Uterus (tissue), 4 donors: Measurements from ENCODE around the gene NRSN2. TPM values are rescaled to one million over a fixed set of nuclear protein-coding genes. Genes with fewer than 3 reads are reported as not detected.

Experiments
- DNase-seq, 2 donors: peaks; one replicate each; pipeline ENCODE4 v3.0.0-alpha.2; 2019 to 2020
- H3K27ac ChIP-seq, 2 donors: fragments of 200-600 bp; sonication (generic); 1 replicate in 1 of 2; 2 replicates in 1 of 2; pipeline ENCODE4 v1.5.1; 2016 to 2018
- H3K27me3 ChIP-seq, 2 donors: fragments of 200-600 bp; sonication (generic); one replicate each; pipeline ENCODE4 v1.5.1; 2018 to 2019; ENCODE audit warnings: control low read depth in 1 of 2
- H3K36me3 ChIP-seq, 2 donors: fragments of 200-600 bp; sonication (generic); one replicate each; pipeline ENCODE4 v1.5.1; 2019; ENCODE audit warnings: control low read depth in 1 of 2
- H3K4me1 ChIP-seq, 2 donors: fragments of 200-600 bp; sonication (generic); one replicate each; pipeline ENCODE4 v1.5.1; 2018 to 2019; ENCODE audit warnings: control low read depth in 1 of 2
- H3K4me3 ChIP-seq, 2 donors: fragments of 200-600 bp; sonication (generic); 1 replicate in 1 of 2; 2 replicates in 1 of 2; pipeline ENCODE4 v1.5.1; 2018 to 2019; ENCODE audit warnings: mild to moderate bottlenecking in 1 of 2
- H3K9me3 ChIP-seq, 2 donors: fragments of 200-600 bp; sonication (generic); one replicate each; pipeline ENCODE4 v1.5.1; 2019; ENCODE audit warnings: control low read depth in 1 of 2
- POLR2A ChIP-seq, 2 donors: fragments of 450-650 bp; IDR thresholded peaks; one replicate each; pipeline ENCODE4 v1.6.1; 2016; ENCODE audit warnings: antibody characterized with exemption in 2 of 2, mild to moderate bottlenecking in 1 of 2, moderate library complexity in 1 of 2
- intact Hi-C: fragments of 100-400 bp; cut with DNase I; formaldehyde crosslinking; loops from one replicate; pipeline ENCODE4 v1.15.1; 2023; ENCODE audit warnings: low total_unique reads
- total RNA-seq, 4 donors: library from RNA; depleted of rRNA in 3 of 4; stranded (reverse); fragments of >200 nt in 3 of 4; gene quantifications; one replicate each; pipeline versions ENCODE4 v1.1.0 to v1.2.4, GENCODE V29; 2014 to 2023
- TF ChIP-seq, protein P1 (sequence below), 4 experiments: fragments of 200-600 bp in 2 of 4; fragments of 450-650 bp in 2 of 4; sonication (generic) in 2 of 4; IDR thresholded peaks; one replicate each; pipeline ENCODE4 v1.5.1; 2016 to 2019; ENCODE audit warnings: antibody characterized with exemption in 4 of 4, mild to moderate bottlenecking in 2 of 4, moderate library complexity in 1 of 4
- donor health status: DM: yes; HTN: yes; CAD: no.

NRSN2 gene
- total RNA-seq, 4 donors from 2014 or later, result 10.2 to 65.6 (median 28.7) TPM

DNA sequence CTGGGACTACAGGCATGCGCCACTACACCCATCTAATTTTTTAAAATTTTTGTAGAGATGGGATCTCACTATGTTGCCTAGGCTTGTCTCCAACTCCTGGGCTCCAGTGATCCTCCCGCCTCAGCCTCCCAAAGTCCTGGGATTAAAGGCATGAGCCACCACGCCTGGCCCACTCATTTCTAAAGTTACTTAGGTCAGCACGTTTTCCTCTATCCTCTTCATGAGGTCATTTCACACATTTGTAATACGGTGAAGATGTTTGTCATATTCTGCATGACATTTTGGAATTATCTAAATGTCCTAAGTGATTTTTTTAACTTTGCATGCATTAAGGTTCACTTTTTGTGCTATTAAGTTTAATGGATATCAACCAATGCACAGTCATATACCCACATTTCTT is 33.5 kb upstream of the NRSN2 start:
- DNase-seq, result no peak
- Histone ChIP-seq H3K4me1 (no peaks in the 10 kb centered on the region), H3K4me3 (no peak overlapping the region), H3K27ac (no peak overlapping the region), H3K9me3 (no peaks in the 10 kb centered on the region), H3K27me3 (no peaks in the 10 kb centered on the region), H3K36me3 (no peaks in the 10 kb centered on the region)
- TF ChIP-seq POLR2A (IDR thresholded peaks at IDR 0.05), result no peak
- TF ChIP-seq, protein P1, sequence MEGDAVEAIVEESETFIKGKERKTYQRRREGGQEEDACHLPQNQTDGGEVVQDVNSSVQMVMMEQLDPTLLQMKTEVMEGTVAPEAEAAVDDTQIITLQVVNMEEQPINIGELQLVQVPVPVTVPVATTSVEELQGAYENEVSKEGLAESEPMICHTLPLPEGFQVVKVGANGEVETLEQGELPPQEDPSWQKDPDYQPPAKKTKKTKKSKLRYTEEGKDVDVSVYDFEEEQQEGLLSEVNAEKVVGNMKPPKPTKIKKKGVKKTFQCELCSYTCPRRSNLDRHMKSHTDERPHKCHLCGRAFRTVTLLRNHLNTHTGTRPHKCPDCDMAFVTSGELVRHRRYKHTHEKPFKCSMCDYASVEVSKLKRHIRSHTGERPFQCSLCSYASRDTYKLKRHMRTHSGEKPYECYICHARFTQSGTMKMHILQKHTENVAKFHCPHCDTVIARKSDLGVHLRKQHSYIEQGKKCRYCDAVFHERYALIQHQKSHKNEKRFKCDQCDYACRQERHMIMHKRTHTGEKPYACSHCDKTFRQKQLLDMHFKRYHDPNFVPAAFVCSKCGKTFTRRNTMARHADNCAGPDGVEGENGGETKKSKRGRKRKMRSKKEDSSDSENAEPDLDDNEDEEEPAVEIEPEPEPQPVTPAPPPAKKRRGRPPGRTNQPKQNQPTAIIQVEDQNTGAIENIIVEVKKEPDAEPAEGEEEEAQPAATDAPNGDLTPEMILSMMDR (IDR thresholded peaks at IDR 0.05), result no peak
- intact Hi-C loops, result no loop called here

DNA sequence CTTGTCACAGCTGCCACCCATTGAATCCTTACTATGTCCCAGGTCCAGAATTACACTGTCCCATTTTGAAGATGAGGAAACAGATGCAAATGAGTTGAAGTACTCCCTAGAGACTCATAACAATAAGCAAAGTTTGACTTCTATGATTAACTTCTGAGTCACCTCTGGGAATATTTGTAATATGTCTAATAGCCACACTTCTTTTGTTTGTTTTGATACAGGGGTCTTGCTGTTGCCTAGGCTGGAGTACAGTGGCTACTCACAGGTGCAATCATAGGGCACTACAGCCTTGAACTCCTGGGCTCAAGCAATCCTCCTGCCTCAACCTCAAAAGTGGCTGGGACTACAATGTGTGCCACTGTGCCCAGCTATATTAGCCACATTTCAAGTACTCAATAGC is 33.0 kb upstream of the NRSN2 start:
- no peak for DNase-seq
- no peak for TF ChIP-seq POLR2A (IDR thresholded peaks at IDR 0.05)
- TF ChIP-seq, protein P1 (IDR thresholded peaks at IDR 0.05), result no peak
- Histone ChIP-seq H3K36me3 (no peaks in the 10 kb centered on the region), H3K27me3 (no peaks in the 10 kb centered on the region), H3K4me3 (no peak overlapping the region), H3K4me1 (no peaks in the 10 kb centered on the region), H3K27ac (no peak overlapping the region), H3K9me3 (no peaks in the 10 kb centered on the region)
- intact Hi-C loops, result no loop called here

DNA sequence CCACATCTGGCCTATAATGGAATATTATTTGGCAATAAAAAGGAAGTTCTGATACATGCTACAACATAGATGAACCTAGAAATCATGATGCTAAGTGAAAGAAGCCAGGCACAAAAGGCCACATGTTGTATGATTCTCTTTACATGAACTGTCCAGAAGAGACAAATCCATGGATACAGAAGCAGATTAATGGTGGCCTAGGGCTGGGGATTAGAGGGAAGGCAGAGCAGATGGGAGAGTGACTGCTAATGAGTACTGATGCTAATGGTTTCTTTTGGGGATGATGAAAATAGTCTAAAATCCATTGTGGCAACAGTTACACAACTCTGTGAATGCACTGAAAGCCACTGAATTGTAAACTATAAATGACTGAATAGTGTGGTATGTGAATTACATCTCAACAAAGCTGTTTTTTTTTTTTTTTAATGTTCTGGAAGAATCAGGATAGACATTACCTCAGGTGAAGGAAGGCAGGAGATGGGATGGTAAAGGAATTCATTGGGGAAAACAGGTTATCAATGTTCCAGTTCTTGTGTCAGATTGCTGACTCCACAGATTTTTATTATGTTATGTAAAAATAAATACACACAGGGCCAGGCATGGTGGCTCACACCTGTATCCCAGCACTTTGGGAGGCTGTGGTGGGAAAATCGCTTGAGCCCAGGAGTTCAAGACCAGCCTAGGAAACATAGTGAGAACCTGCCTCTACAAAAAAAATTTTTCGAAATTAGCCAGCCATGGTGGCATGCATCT is 30.4 kb upstream of the NRSN2 start:
- DNase-seq, result no peak
- intact Hi-C loops, result no loop called here
- Histone ChIP-seq H3K4me1 (no peaks in the 10 kb centered on the region), H3K4me3 (no peak overlapping the region), H3K27ac (no peak overlapping the region), H3K27me3 (no peaks in the 10 kb centered on the region), H3K9me3 (no peaks in the 10 kb centered on the region), H3K36me3 (no peaks in the 10 kb centered on the region)
- TF ChIP-seq, protein P1 (IDR thresholded peaks at IDR 0.05), result no peak
- TF ChIP-seq POLR2A (IDR thresholded peaks at IDR 0.05), result no peak

DNA sequence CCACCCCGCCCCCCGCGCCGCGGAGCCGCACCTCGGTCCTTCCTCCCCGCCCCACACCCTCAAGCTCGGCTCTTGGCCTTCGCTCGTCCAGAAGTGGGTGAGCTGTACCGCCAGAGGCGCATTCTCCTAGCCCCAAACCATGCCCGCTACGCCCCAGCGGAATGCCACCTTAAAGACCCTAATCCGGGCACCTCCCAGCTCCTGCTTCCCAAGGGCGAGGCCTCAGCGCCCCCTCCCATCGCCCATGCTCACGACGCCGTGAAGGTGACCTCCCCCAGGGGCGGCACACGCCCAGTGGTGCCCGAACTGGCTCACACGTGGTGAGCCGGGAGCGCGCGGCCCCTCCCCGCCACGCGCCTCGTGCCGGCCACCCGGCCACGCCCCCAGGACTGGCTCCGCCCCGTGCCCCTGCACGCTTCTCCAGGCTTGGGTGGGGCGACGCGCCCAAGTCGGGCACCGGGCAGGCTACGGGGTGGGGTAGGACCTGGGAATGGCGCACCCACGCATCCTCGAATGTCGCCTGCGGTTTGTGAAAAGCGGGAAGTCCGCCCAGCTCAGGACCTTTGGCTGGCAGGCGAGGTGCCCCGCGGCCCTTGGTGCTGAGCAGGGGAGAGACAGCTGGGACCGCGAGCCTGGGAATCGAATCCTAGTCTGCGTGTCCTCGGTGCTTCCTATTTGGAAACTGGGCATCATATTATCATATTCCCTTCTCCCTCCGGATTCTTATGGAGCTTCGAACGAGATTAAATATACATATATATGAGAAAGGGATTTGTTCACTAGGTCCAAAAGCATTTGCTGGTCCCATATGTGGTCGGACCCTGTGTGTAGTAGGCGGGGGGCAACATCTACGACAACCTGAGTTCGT is 22.5 kb upstream of the NRSN2 start:
- peak; percentile 87 to 89 for DNase-seq
- Histone ChIP-seq H3K9me3 (no peaks in the 10 kb centered on the region), H3K4me3 (peak overlapping the region; percentile 42 to 85), H3K27ac (peak overlapping the region; percentile 96 to 98), H3K36me3 (no peaks in the 10 kb centered on the region), H3K27me3 (no peaks in the 10 kb centered on the region), H3K4me1 (no peaks in the 10 kb centered on the region)
- intact Hi-C loops, result no loop called here
- TF ChIP-seq, protein P1 (IDR thresholded peaks at IDR 0.05), result peak in 2 of 4 experiments; percentile 43
- peak; percentile 57 to 76 for TF ChIP-seq POLR2A (IDR thresholded peaks at IDR 0.05)
